Activated T-cell treated with anti-CD3 and anti-CD28 coated beads, Interleukin-2, amount 50 U/mL, for 48 hours (primary cell): ENCODE data around the gene KEL.

ENCODE experiments used
- DNase-seq, 2 experiments: peaks; one replicate each; pipeline ENCODE4 v3.0.0-alpha.2; 2020

KEL gene

GRCh38 chr7:142960955-142961512 is 1.1 kb downstream of the KEL start:
- no peak for DNase-seq

- no peak for DNase-seq
These were observed 3.0 kb downstream of the KEL start for GRCh38 chr7:142959202-142959601.

GRCh38 chr7:142957723-142958122 is 4.4 kb downstream of the KEL start:
- no peak for DNase-seq

GRCh38 chr7:142956951-142957623 is 5.1 kb downstream of the KEL start:
- DNase-seq, result no peak

GRCh38 chr7:142954680-142955268 is 7.4 kb downstream of the KEL start:
- no peak for DNase-seq

GRCh38 chr7:142950235-142950634 is 11.9 kb downstream of the KEL start:
- no peak for DNase-seq

GRCh38 chr7:142948603-142949002 is 13.6 kb downstream of the KEL start:
- DNase-seq, result no peak

- DNase-seq, result no peak
These were observed 17.2 kb downstream of the KEL start for GRCh38 chr7:142945001-142945400.

GRCh38 chr7:142943706-142944268 is 18.4 kb downstream of the KEL start:
- DNase-seq, result no peak

- no peak for DNase-seq
These were observed 19.4 kb downstream of the KEL start for GRCh38 chr7:142942746-142943145.

- no peak for DNase-seq
These were observed 20.6 kb downstream of the KEL start for GRCh38 chr7:142941541-142941940.

GRCh38 chr7:142940966-142941535 is 21.1 kb downstream of the KEL start:
- DNase-seq, result no peak

GRCh38 chr7:142939226-142939910 is 22.8 kb downstream of the KEL start, which contains the start of gene LLCFC1:
LLCFC1 (plus strand) TSS chr7:142939484; CDS start chr7:142939622, 138 bp downstream.
- peak; percentile 13 to 23 for DNase-seq

GRCh38 chr7:142938611-142939010 is 23.6 kb downstream of the KEL start:
- no peak for DNase-seq

GRCh38 chr7:142935941-142936565 is 26.1 kb downstream of the KEL start:
- no peak for DNase-seq

GRCh38 chr7:142934056-142934455 is 28.1 kb downstream of the KEL start:
- DNase-seq, result no peak

- DNase-seq, result no peak
These were observed 28.5 kb downstream of the KEL start, which contains the start of gene TRPV5 for GRCh38 chr7:142933624-142934023. TRPV5 (minus strand) TSS chr7:142933746; CDS start chr7:142933459, 287 bp downstream.

GRCh38 chr7:142933092-142933475 is 29.1 kb downstream of the KEL start:
- DNase-seq, result no peak

GRCh38 chr7:142932386-142933091 is 29.6 kb downstream of the KEL start:
- no peak for DNase-seq

- DNase-seq, result no peak
These were observed 31.9 kb downstream of the KEL start for GRCh38 chr7:142930126-142930730.

GRCh38 chr7:142927949-142928348 is 34.2 kb downstream of the KEL start:
- DNase-seq, result no peak
